HG03066 (cell line): ENCODE measurements around the gene USP34.
"Not testable (repeated sequence)": the region's sequence is repeated elsewhere in the genome, so short reads cannot be mapped to it uniquely, and the experiment has no call there.

Experiments
- ATAC-seq: cut with Tn5 transposase; IDR thresholded peaks from one replicate; pipeline ENCODE4 v1.9.1; 2021; ENCODE audit warnings: low read depth; ENCODE audit not compliant: unreplicated experiment

The USP34 gene

GRCh38 chr2:61173116-61173515 is 297.8 kb downstream of the USP34 start:
- ATAC-seq = no peak

GRCh38 chr2:61172671-61173070 is 298.2 kb downstream of the USP34 start:
- ATAC-seq = no peak

GRCh38 chr2:61167579-61167978 is 303.3 kb downstream of the USP34 start:
- ATAC-seq = no peak

GRCh38 chr2:61165946-61166345 is 304.9 kb downstream of the USP34 start:
- ATAC-seq = no peak

GRCh38 chr2:61165082-61165481 is 305.8 kb downstream of the USP34 start:
- not testable (repeated sequence) for ATAC-seq

- ATAC-seq = no peak
Measured at GRCh38 chr2:61162721-61163120, 308.2 kb downstream of the USP34 start.

GRCh38 chr2:61161888-61162287 is 309.0 kb downstream of the USP34 start, which contains the start of gene C2orf74:
Gene C2orf74, plus strand, starts transcription at chr2:61162188. Its CDS starts 327 bp downstream, at chr2:61162515.
- no peak for ATAC-seq

- ATAC-seq = no peak
Measured at GRCh38 chr2:61158356-61158955, 312.4 kb downstream of the USP34 start.

GRCh38 chr2:61157371-61158003 is 313.4 kb downstream of the USP34 start:
- ATAC-seq = no peak

GRCh38 chr2:61151436-61151835 is 319.5 kb downstream of the USP34 start:
- no peak for ATAC-seq

- ATAC-seq = no peak
Measured at GRCh38 chr2:61149074-61149473, 321.8 kb downstream of the USP34 start.

- not testable (repeated sequence) for ATAC-seq
Measured at GRCh38 chr2:61148091-61148490, 322.8 kb downstream of the USP34 start.

- ATAC-seq = no peak
Measured at GRCh38 chr2:61145990-61146389, 324.9 kb downstream of the USP34 start.

GRCh38 chr2:61144697-61145268 is 326.1 kb downstream of the USP34 start:
- ATAC-seq = peak; percentile 85

- no peak for ATAC-seq
Measured at GRCh38 chr2:61141151-61141550, 329.7 kb downstream of the USP34 start.

GRCh38 chr2:61138859-61139258 is 332.0 kb downstream of the USP34 start:
- no peak for ATAC-seq
